HEK293 (cell line): ENCODE results near the gene BCAP31.
"Not testable (repeated sequence)": the region's sequence is repeated elsewhere in the genome, so short reads cannot be mapped to it uniquely, and the experiment has no call there.

ENCODE experiments used
- CTCF ChIA-PET: fragments of 350-600 bp; formaldehyde crosslinking; extraction: SDS; loops from one replicate; lab custom pipeline; 2021; ENCODE audit warnings: antibody characterized with exemption; lab: Yijun Ruan, JAX
- POLR2A ChIA-PET: fragments of 300-600 bp; formaldehyde crosslinking; extraction: SDS; loops from one replicate; lab custom pipeline; 2020; ENCODE audit warnings: antibody characterized with exemption, inconsistent platforms; lab: Yijun Ruan, JAX
- H3K27ac ChIP-seq: fragments of 200-500 bp; sonication (Bioruptor generic); 2 replicates; pipeline ENCODE4 v1.5.1; 2014; ENCODE audit warnings: low read depth, low read length, control low read depth, inconsistent platforms; ENCODE audit errors: extremely low read depth
- H3K36me3 ChIP-seq, 2 experiments: fragments of 200-500 bp in 1 of 2; sonication (Bioruptor generic) in 1 of 2; 1 replicate in 1 of 2; 2 replicates in 1 of 2; pipeline ENCODE4 v1.5.1; 2014 to 2017; ENCODE audit warnings: inconsistent platforms in 2 of 2, low read length in 2 of 2; ENCODE audit not compliant: control insufficient read depth in 2 of 2, insufficient read depth in 1 of 2
- H3K4me1 ChIP-seq: fragments of 200-500 bp; sonication (Bioruptor generic); 2 replicates; pipeline ENCODE4 v1.5.1; 2014; ENCODE audit warnings: mild to moderate bottlenecking, low read length, inconsistent platforms; ENCODE audit not compliant: control insufficient read depth, insufficient read depth
- H3K4me3 ChIP-seq: 2 replicates; pipeline ENCODE4 v1.5.1; 2011; ENCODE audit warnings: low read depth, mild to moderate bottlenecking, control low read depth, low read length, moderate library complexity
- H3K9me3 ChIP-seq: fragments of 200-500 bp; sonication (Bioruptor generic); 2 replicates; pipeline ENCODE4 v1.5.1; 2014; ENCODE audit warnings: low read depth, low read length, inconsistent platforms; ENCODE audit not compliant: control insufficient read depth, insufficient read depth
- KLF1 ChIP-seq: fragments of 450-650 bp; formaldehyde crosslinking; IDR thresholded peaks from 2 replicates; pipeline ENCODE4 v1.5.1; 2016; ENCODE audit warnings: missing biosample characterization, missing genetic modification characterization
- KLF8 ChIP-seq: fragments of 450-650 bp; formaldehyde crosslinking; IDR thresholded peaks from 2 replicates; pipeline ENCODE4 v1.5.1; 2016; ENCODE audit warnings: missing biosample characterization, missing genetic modification characterization
- REST ChIP-seq: fragments of 450-650 bp; formaldehyde crosslinking; IDR thresholded peaks from 2 replicates; pipeline ENCODE4 v1.5.1; 2016; ENCODE audit warnings: missing biosample characterization, missing genetic modification characterization
- SETDB1 ChIP-seq: IDR thresholded peaks from one replicate; pipeline ENCODE4 v1.6.1; 2017; ENCODE audit warnings: mild to moderate bottlenecking, low read length, moderate library complexity, mixed read lengths; ENCODE audit not compliant: insufficient read length
- SP2 ChIP-seq: fragments of 450-650 bp; formaldehyde crosslinking; IDR thresholded peaks from 2 replicates; pipeline ENCODE4 v1.5.1; 2016; ENCODE audit warnings: missing biosample characterization, missing genetic modification characterization
- ZBTB1 ChIP-seq: fragments of 450-650 bp; formaldehyde crosslinking; IDR thresholded peaks from 2 replicates; pipeline ENCODE4 v1.5.1; 2016; ENCODE audit warnings: missing biosample characterization, missing genetic modification characterization
- ZNF211 ChIP-seq: fragments of 450-650 bp; formaldehyde crosslinking; IDR thresholded peaks from 2 replicates; pipeline ENCODE4 v1.5.1; 2016; ENCODE audit warnings: low read depth, missing biosample characterization, missing genetic modification characterization
- ZNF354C ChIP-seq: fragments of 450-650 bp; formaldehyde crosslinking; IDR thresholded peaks from 2 replicates; pipeline ENCODE4 v1.5.1; 2016; ENCODE audit warnings: missing biosample characterization, missing genetic modification characterization, low read depth, borderline replicate concordance
- ZNF510 ChIP-seq: fragments of 450-650 bp; formaldehyde crosslinking; IDR thresholded peaks from 2 replicates; pipeline ENCODE4 v1.5.1; 2018; ENCODE audit warnings: mild to moderate bottlenecking, missing genetic modification characterization, missing biosample characterization; ENCODE audit not compliant: insufficient replicate concordance
- ZNF518A ChIP-seq: fragments of 450-650 bp; formaldehyde crosslinking; conservative IDR thresholded peaks from 2 replicates; pipeline ENCODE4 v1.5.1; 2016; ENCODE audit warnings: low read depth, missing biosample characterization, missing genetic modification characterization
- ZNF610 ChIP-seq: fragments of 450-650 bp; formaldehyde crosslinking; IDR thresholded peaks from 2 replicates; pipeline ENCODE4 v1.5.1; 2016; ENCODE audit warnings: missing biosample characterization, missing genetic modification characterization, borderline replicate concordance
- ZNF677 ChIP-seq: fragments of 450-650 bp; IDR thresholded peaks from 2 replicates; pipeline ENCODE4 v1.5.0; 2018; ENCODE audit warnings: missing biosample characterization, mild to moderate bottlenecking, missing genetic modification characterization, moderate library complexity
- ZNF768 ChIP-seq: fragments of 450-650 bp; formaldehyde crosslinking; IDR thresholded peaks from 2 replicates; pipeline ENCODE4 v1.5.1; 2018; ENCODE audit warnings: missing biosample characterization, mild to moderate bottlenecking, missing genetic modification characterization
- ZNF792 ChIP-seq: fragments of 450-650 bp; formaldehyde crosslinking; IDR thresholded peaks from 2 replicates; pipeline ENCODE4 v1.5.1; 2016; ENCODE audit warnings: missing biosample characterization, missing genetic modification characterization
- ZXDB ChIP-seq: fragments of 450-650 bp; formaldehyde crosslinking; IDR thresholded peaks from 2 replicates; pipeline ENCODE4 v1.5.1; 2016; ENCODE audit warnings: missing biosample characterization, missing genetic modification characterization

Gene BCAP31

GRCh38 chrX:153731845-153732215 lies 7.6 kb upstream of the BCAP31 start:
- ChIA-PET CTCF (interaction anchor here (0.8 kb wide), 1 partner anchor 763 kb away, joined by 4 read pairs; no protein-coding TSS in a partner anchor), POLR2A (no interaction called here)
- Histone ChIP-seq H3K4me1 (no peaks in the 10 kb centered on the region), H3K27ac (no peak overlapping the region), H3K36me3 (peaks cover 0 to 28% of the 10 kb centered on the region in 2 experiments; a peak in 1 of 3 replicates), H3K4me3 (no peak overlapping the region), H3K9me3 (no peaks in the 10 kb centered on the region)
- no peak for TF ChIP-seq ZBTB1 (tag by site-specific recombination)
- no peak for TF ChIP-seq KLF1 (tag by site-specific recombination)
- TF ChIP-seq REST (tag by site-specific recombination): no peak
- TF ChIP-seq ZNF610: no peak
- TF ChIP-seq ZXDB (tag by site-specific recombination): no peak
- no peak for TF ChIP-seq ZNF211 (tag by site-specific recombination)
- no peak for TF ChIP-seq ZNF792

- TF ChIP-seq SETDB1: peak; percentile 49
- no peak for TF ChIP-seq KLF1 (tag by site-specific recombination)
- no peak for TF ChIP-seq ZNF518A (tag by site-specific recombination)
- peak; percentile 56; the same call in 1 of the 2 replicates for TF ChIP-seq ZNF677 (tag by site-specific recombination)
- TF ChIP-seq ZNF354C (tag by site-specific recombination): no peak
- no peak for TF ChIP-seq KLF8 (tag by site-specific recombination)
- TF ChIP-seq ZNF510: no peak
- TF ChIP-seq ZNF768: no peak
- TF ChIP-seq SP2 (tag by site-specific recombination): no peak
- Histone ChIP-seq H3K27ac (no peak overlapping the region), H3K36me3 (peaks cover 0 to 22% of the 10 kb centered on the region in 2 experiments; a peak in 1 of 3 replicates), H3K4me1 (no peaks in the 10 kb centered on the region), H3K4me3 (no peak overlapping the region), H3K9me3 (no peaks in the 10 kb centered on the region)
- ChIA-PET POLR2A (no interaction called here), CTCF (interaction anchor here (0.6 to 0.8 kb wide), 2 partner anchors 20 to 764 kb away, joined by 4 to 6 read pairs; no protein-coding TSS in a partner anchor)
Measured at GRCh38 chrX:153731117-153731844, 7.1 kb upstream of the BCAP31 start.

GRCh38 chrX:153730115-153730514 lies 5.9 kb upstream of the BCAP31 start:
- H3K4me1 ChIP-seq, H3K27ac ChIP-seq, H3K4me3 ChIP-seq, H3K9me3 ChIP-seq, CTCF ChIA-PET, POLR2A ChIA-PET: not testable (repeated sequence)
- peaks cover 0 to 19% of the 10 kb centered on the region in 2 experiments; a peak in 1 of 3 replicates for H3K36me3 ChIP-seq
